ENCODE measurements around the gene MYO5C.

GRCh38 chr15:52193791-52194190 is 101.8 kb downstream of the MYO5C start:
- TF ChIP-seq POLR2AphosphoS5 (IDR thresholded peaks at IDR 0.05) (no peak), CTCF (IDR thresholded peaks at IDR 0.05) (no peak), EP300 (IDR thresholded peaks at IDR 0.05) (no peak), POLR2A (IDR thresholded peaks at IDR 0.05) (no peak)

Data from upper lobe of left lung (tissue), 4 donors.